ENCODE measurements around the gene MARCO. TPM values are rescaled to one million over a fixed set of nuclear protein-coding genes. Genes with fewer than 3 reads are reported as not detected.

MARCO gene
- total RNA-seq, 1 experiment from 2014 or later = 0.54 TPM

DNA sequence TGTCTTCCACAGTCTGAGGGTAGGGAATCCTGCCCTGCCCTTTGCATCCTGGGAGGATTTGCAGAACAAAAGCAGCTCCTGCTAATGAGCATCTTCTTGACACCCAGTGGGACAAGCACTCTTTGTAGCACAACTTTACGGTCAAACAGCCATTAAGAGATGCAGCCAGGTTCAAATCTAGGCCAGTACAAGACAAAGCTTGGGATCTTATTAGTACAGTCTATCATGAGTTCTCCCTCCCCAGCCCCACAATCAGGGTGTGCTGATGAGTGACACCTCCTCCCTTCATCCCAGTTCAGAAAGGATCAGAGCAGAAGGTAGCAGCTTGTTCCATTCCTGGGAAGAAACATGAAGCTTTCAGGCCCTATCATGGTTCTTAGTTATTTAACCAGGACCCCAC lies 41.9 kb downstream of the MARCO start:
- Histone ChIP-seq H3K36me3 (ENCODE audit: control insufficient read depth in 1 of 2, insufficient read depth in 2 of 2, low read length in 2 of 2) (no peaks in the 10 kb centered on the region), H3K9me2 (ENCODE audit: insufficient read depth) (no peaks in the 10 kb centered on the region), H3K4me3 (replicated peaks in 1 of 2; ENCODE audit: low read depth in 1 of 2, low read length in 2 of 2) (no peak overlapping the region), H3K4me2 (ENCODE audit: low read length) (no peak overlapping the region), H3K27me3 (ENCODE audit: insufficient read depth, low read length) (peaks cover 54% of the 10 kb centered on the region), H4K20me1 (ENCODE audit: insufficient read depth) (no peaks in the 10 kb centered on the region), H3K27ac (ENCODE audit: low read depth, low read length) (no peak overlapping the region), H3K4me1 (ENCODE audit: control insufficient read depth in 1 of 2, insufficient read depth in 2 of 2, low read length in 2 of 2) (no peaks in the 10 kb centered on the region), H3K9ac (ENCODE audit: low read length) (no peak overlapping the region), H3K9me3 (ENCODE audit: control insufficient read depth in 1 of 2, insufficient read depth in 1 of 2, low read depth in 1 of 2, low read length in 2 of 2) (no peaks in the 10 kb centered on the region), H3K79me2 (ENCODE audit: insufficient read depth, low read length) (no peaks in the 10 kb centered on the region), H2AFZ (ENCODE audit: low read depth, low read length, poor library complexity, severe bottlenecking) (no peak overlapping the region)
- no TSS peak for BruUV-seq (replicated peaks)
- no peak for ATAC-seq
- POLR2A ChIA-PET = no interaction called here
- intact Hi-C loops (cut with micrococcal nuclease) = no loop called here
- DNase-seq (ENCODE audit: low read depth, low spot score) = no peak
- RAD21 ChIA-PET (ENCODE audit: low non-redundant PET in 1 of 2, low total read pairs in 2 of 2, uncharacterized antibody in 2 of 2, unreplicated experiment in 2 of 2) = no interaction called here
- CTCF ChIA-PET = no interaction called here
- TF ChIP-seq, protein P1, sequence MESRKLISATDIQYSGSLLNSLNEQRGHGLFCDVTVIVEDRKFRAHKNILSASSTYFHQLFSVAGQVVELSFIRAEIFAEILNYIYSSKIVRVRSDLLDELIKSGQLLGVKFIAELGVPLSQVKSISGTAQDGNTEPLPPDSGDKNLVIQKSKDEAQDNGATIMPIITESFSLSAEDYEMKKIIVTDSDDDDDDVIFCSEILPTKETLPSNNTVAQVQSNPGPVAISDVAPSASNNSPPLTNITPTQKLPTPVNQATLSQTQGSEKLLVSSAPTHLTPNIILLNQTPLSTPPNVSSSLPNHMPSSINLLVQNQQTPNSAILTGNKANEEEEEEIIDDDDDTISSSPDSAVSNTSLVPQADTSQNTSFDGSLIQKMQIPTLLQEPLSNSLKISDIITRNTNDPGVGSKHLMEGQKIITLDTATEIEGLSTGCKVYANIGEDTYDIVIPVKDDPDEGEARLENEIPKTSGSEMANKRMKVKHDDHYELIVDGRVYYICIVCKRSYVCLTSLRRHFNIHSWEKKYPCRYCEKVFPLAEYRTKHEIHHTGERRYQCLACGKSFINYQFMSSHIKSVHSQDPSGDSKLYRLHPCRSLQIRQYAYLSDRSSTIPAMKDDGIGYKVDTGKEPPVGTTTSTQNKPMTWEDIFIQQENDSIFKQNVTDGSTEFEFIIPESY (IDR thresholded peaks at IDR 0.05; ENCODE audit: extremely low read depth, insufficient replicate concordance, low read length) = no peak

DNA sequence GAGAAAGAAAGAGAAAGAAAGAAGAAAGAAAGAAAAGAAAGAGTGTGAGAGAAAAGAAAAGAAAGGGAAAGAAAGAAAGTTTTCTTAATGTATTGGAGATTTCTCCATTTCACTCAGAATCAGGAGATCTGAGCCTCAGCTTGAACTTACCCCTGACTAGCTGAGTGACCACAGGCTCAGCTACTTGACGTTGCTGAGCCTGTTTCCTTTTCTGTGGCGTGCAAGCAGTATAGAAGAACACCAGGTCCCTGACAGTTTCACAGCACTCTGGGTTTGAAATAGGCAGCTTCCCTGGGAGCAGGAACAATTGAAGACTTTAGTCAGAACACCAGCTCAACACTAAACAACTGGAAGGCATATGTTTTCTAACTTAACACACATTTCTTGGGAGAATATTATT lies 44.7 kb downstream of the MARCO start:
- no peaks in the 10 kb centered on the region for H4K20me1 ChIP-seq (ENCODE audit: insufficient read depth)
- no TSS peak for BruUV-seq (replicated peaks)
- RAD21 ChIA-PET (ENCODE audit: low non-redundant PET in 1 of 2, low total read pairs in 2 of 2, uncharacterized antibody in 2 of 2, unreplicated experiment in 2 of 2) = no interaction called here
- no peaks in the 10 kb centered on the region for H3K9me3 ChIP-seq (ENCODE audit: control insufficient read depth in 1 of 2, insufficient read depth in 1 of 2, low read depth in 1 of 2, low read length in 2 of 2)
- intact Hi-C loops (cut with micrococcal nuclease) = no loop called here
- ATAC-seq = no peak
- POLR2A ChIA-PET = no interaction called here
- CTCF ChIA-PET = interaction anchor here (1.0 kb wide), 1 partner anchor 105 kb away, joined by 3 read pairs; no protein-coding TSS in a partner anchor
- H3K4me2 ChIP-seq (ENCODE audit: low read length) = no peak overlapping the region
- no peaks in the 10 kb centered on the region for H3K36me3 ChIP-seq (ENCODE audit: control insufficient read depth in 1 of 2, insufficient read depth in 2 of 2, low read length in 2 of 2)
- H3K79me2 ChIP-seq (ENCODE audit: insufficient read depth, low read length) = no peaks in the 10 kb centered on the region
- no peak overlapping the region for H2AFZ ChIP-seq (ENCODE audit: low read depth, low read length, poor library complexity, severe bottlenecking)
- H3K9me2 ChIP-seq (ENCODE audit: insufficient read depth) = no peaks in the 10 kb centered on the region
- DNase-seq (ENCODE audit: low read depth, low spot score) = no peak
- no peak overlapping the region for H3K27ac ChIP-seq (ENCODE audit: low read depth, low read length)
- no peaks in the 10 kb centered on the region for H3K4me1 ChIP-seq (ENCODE audit: control insufficient read depth in 1 of 2, insufficient read depth in 2 of 2, low read length in 2 of 2)
- no peak overlapping the region for H3K9ac ChIP-seq (ENCODE audit: low read length)
- H3K27me3 ChIP-seq (ENCODE audit: insufficient read depth, low read length) = peaks cover 49% of the 10 kb centered on the region
- no peak overlapping the region for H3K4me3 ChIP-seq (replicated peaks in 1 of 2; ENCODE audit: low read depth in 1 of 2, low read length in 2 of 2)
- TF ChIP-seq, protein P2, sequence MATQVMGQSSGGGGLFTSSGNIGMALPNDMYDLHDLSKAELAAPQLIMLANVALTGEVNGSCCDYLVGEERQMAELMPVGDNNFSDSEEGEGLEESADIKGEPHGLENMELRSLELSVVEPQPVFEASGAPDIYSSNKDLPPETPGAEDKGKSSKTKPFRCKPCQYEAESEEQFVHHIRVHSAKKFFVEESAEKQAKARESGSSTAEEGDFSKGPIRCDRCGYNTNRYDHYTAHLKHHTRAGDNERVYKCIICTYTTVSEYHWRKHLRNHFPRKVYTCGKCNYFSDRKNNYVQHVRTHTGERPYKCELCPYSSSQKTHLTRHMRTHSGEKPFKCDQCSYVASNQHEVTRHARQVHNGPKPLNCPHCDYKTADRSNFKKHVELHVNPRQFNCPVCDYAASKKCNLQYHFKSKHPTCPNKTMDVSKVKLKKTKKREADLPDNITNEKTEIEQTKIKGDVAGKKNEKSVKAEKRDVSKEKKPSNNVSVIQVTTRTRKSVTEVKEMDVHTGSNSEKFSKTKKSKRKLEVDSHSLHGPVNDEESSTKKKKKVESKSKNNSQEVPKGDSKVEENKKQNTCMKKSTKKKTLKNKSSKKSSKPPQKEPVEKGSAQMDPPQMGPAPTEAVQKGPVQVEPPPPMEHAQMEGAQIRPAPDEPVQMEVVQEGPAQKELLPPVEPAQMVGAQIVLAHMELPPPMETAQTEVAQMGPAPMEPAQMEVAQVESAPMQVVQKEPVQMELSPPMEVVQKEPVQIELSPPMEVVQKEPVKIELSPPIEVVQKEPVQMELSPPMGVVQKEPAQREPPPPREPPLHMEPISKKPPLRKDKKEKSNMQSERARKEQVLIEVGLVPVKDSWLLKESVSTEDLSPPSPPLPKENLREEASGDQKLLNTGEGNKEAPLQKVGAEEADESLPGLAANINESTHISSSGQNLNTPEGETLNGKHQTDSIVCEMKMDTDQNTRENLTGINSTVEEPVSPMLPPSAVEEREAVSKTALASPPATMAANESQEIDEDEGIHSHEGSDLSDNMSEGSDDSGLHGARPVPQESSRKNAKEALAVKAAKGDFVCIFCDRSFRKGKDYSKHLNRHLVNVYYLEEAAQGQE (IDR thresholded peaks at IDR 0.05; ENCODE audit: low read depth) = no peak
- TF ChIP-seq EGR1 (IDR thresholded peaks at IDR 0.05; ENCODE audit: low read depth) = no peak
- TF ChIP-seq, protein P3, sequence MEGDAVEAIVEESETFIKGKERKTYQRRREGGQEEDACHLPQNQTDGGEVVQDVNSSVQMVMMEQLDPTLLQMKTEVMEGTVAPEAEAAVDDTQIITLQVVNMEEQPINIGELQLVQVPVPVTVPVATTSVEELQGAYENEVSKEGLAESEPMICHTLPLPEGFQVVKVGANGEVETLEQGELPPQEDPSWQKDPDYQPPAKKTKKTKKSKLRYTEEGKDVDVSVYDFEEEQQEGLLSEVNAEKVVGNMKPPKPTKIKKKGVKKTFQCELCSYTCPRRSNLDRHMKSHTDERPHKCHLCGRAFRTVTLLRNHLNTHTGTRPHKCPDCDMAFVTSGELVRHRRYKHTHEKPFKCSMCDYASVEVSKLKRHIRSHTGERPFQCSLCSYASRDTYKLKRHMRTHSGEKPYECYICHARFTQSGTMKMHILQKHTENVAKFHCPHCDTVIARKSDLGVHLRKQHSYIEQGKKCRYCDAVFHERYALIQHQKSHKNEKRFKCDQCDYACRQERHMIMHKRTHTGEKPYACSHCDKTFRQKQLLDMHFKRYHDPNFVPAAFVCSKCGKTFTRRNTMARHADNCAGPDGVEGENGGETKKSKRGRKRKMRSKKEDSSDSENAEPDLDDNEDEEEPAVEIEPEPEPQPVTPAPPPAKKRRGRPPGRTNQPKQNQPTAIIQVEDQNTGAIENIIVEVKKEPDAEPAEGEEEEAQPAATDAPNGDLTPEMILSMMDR (IDR thresholded peaks at IDR 0.05 in 2 of 3, conservative IDR thresholded peaks at IDR 0.05 in 1 of 3; ENCODE audit: borderline replicate concordance in 1 of 3, insufficient read depth in 1 of 3, low read depth in 2 of 3, low read length in 2 of 3) = no peak
- no peak for TF ChIP-seq SRF (IDR thresholded peaks at IDR 0.05; ENCODE audit: low read depth)
- TF ChIP-seq CEBPB (IDR thresholded peaks at IDR 0.05; ENCODE audit: low read depth) = no peak
- no peak for TF ChIP-seq FOSL1 (IDR thresholded peaks at IDR 0.05; ENCODE audit: low read depth)
- TF ChIP-seq, protein P4, sequence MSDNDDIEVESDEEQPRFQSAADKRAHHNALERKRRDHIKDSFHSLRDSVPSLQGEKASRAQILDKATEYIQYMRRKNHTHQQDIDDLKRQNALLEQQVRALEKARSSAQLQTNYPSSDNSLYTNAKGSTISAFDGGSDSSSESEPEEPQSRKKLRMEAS (IDR thresholded peaks at IDR 0.05) = no peak
- TF ChIP-seq SP1 (IDR thresholded peaks at IDR 0.05; ENCODE audit: low read depth) = no peak
- no peak for TF ChIP-seq SIN3A (IDR thresholded peaks at IDR 0.05; ENCODE audit: low read depth)
- no peak for TF ChIP-seq TCF7L2 (IDR thresholded peaks at IDR 0.05; ENCODE audit: borderline replicate concordance, extremely low read depth, insufficient read depth, insufficient read length)

All from HCT116 (cell line).